Hippocampal formation (tissue), 2 donors: Measurements from ENCODE around the gene USB1.

Source experiments
- DNase-seq, 2 donors: peaks; one replicate each; lab custom pipeline; 2025; lab: John Stamatoyannopoulos, UW

Gene USB1

GRCh38 chr16:58034774-58035173, 33.6 kb downstream of the USB1 start:
- DNase-seq: no peak

- no peak for DNase-seq
Measured at GRCh38 chr16:58035356-58036170, 34.4 kb downstream of the USB1 start.

GRCh38 chr16:58036943-58037342, 35.7 kb downstream of the USB1 start:
- no peak for DNase-seq

- DNase-seq: no peak
Measured at GRCh38 chr16:58037365-58038057, 36.3 kb downstream of the USB1 start.

GRCh38 chr16:58038219-58038641, 37.0 kb downstream of the USB1 start:
- DNase-seq: no peak

GRCh38 chr16:58039829-58040495, 38.8 kb downstream of the USB1 start:
- no peak for DNase-seq

GRCh38 chr16:58040496-58040846, 39.3 kb downstream of the USB1 start:
- no peak for DNase-seq

GRCh38 chr16:58040945-58041627, 39.9 kb downstream of the USB1 start:
- DNase-seq: no peak

- no peak for DNase-seq
Measured at GRCh38 chr16:58041628-58041955, 40.4 kb downstream of the USB1 start.

- DNase-seq: no peak
Measured at GRCh38 chr16:58042001-58042885, 41.0 kb downstream of the USB1 start.

- DNase-seq: no peak
Measured at GRCh38 chr16:58042886-58043515, 41.8 kb downstream of the USB1 start.

- no peak for DNase-seq
Measured at GRCh38 chr16:58043571-58044155, 42.5 kb downstream of the USB1 start.

GRCh38 chr16:58044266-58045019, 43.2 kb downstream of the USB1 start:
- DNase-seq: no peak

- no peak for DNase-seq
Measured at GRCh38 chr16:58045096-58045495, 43.9 kb downstream of the USB1 start.

GRCh38 chr16:58046054-58046881, 45.1 kb downstream of the USB1 start:
- DNase-seq: no peak

- no peak for DNase-seq
Measured at GRCh38 chr16:58046936-58047335, 45.7 kb downstream of the USB1 start.

- DNase-seq: no peak
Measured at GRCh38 chr16:58047557-58048348, 46.5 kb downstream of the USB1 start.
